Measurements from ENCODE around the gene MAGI1.

DNA sequence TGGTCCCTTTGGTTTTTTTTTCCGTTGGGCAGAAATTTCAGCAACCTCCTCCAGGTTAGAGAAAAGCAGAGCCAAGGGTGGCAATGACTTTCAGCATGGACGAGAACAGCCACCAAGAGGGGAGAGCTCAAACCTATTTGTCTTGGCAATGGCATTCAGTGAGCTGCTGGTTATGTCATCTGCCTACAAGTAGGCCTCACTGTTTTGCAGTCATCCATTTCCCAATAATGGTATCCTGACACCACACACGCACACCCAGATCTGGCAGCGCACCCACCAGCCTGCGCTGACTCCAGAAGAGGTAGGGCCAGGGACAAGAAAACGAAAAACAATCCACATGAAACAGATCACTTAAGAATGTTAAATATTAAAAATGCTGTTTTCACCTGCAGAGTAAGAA is 92.3 kb downstream of the MAGI1 start:
- TF ChIP-seq, protein P1, sequence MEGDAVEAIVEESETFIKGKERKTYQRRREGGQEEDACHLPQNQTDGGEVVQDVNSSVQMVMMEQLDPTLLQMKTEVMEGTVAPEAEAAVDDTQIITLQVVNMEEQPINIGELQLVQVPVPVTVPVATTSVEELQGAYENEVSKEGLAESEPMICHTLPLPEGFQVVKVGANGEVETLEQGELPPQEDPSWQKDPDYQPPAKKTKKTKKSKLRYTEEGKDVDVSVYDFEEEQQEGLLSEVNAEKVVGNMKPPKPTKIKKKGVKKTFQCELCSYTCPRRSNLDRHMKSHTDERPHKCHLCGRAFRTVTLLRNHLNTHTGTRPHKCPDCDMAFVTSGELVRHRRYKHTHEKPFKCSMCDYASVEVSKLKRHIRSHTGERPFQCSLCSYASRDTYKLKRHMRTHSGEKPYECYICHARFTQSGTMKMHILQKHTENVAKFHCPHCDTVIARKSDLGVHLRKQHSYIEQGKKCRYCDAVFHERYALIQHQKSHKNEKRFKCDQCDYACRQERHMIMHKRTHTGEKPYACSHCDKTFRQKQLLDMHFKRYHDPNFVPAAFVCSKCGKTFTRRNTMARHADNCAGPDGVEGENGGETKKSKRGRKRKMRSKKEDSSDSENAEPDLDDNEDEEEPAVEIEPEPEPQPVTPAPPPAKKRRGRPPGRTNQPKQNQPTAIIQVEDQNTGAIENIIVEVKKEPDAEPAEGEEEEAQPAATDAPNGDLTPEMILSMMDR (IDR thresholded peaks at IDR 0.05; ENCODE audit: insufficient read depth, low read length, poor library complexity, severe bottlenecking), result no peak
- TF ChIP-seq EZH2phosphoT487 (conservative IDR thresholded peaks at IDR 0.05; ENCODE audit: low read length), result no peak
